HG02759 (cell line): ENCODE results near the gene ZNF555.
"Not testable (repeated sequence)": the region's sequence is repeated elsewhere in the genome, so short reads cannot be mapped to it uniquely, and the experiment has no call there.

Experiments used
- ATAC-seq: cut with Tn5 transposase; IDR thresholded peaks from one replicate; pipeline ENCODE4 v1.9.1; 2021; ENCODE audit warnings: mild to moderate bottlenecking, moderate library complexity; ENCODE audit not compliant: unreplicated experiment

ZNF555 gene

DNA sequence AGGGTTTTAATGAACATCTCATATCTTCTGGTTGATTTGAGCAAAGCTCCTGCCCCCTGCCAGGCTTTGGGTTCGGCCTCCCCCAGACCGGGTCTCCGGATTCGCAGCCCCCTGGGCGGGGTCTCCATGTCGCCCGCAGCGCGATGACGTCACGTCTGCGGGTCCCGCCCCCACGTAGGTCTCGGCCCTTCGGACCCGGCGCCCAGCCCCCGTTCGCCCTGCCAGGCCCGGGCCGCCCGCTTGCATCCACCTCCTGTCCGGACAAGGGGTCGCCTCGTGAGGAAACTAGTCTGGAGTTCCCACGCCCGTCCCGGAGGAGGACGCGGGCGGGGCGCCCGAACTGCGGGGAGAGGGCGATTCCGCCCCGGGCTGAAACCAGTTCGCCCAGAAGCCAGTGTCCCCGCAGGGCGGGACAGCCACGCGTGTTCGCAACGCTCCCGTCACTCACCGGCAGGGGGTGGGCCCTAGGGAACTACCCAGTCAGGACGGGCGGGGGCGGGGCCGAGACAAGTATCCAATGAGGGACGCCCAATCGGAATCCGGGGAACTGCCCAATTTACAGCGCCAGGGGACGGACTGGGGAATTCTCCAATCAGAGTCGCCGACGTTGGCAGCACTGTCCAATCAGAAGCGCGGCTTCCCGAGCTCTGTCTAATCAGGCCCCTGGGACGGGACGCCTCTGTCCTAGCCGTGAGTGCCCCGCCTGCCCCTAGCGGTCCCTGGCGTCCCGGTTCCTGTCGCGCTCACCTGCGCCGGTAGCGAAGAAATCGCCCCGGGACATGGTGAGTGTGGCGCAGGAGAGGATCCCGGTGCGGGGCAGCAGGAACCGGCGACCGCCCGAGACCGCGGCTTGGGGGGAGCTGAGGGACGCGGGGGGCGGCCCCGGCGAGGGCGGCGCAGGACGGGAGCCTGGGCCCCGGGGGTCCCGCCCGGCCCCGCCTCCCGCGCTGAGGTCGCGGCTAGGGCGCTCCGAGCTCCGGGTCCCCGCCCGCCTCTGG, at the start of gene ZNF555:
Gene ZNF555, plus strand, starts transcription at position 682 of the 998 bp plus-strand sequence. Its CDS starts 98 bp downstream, at position 780.
- peak; percentile 91 for ATAC-seq

DNA sequence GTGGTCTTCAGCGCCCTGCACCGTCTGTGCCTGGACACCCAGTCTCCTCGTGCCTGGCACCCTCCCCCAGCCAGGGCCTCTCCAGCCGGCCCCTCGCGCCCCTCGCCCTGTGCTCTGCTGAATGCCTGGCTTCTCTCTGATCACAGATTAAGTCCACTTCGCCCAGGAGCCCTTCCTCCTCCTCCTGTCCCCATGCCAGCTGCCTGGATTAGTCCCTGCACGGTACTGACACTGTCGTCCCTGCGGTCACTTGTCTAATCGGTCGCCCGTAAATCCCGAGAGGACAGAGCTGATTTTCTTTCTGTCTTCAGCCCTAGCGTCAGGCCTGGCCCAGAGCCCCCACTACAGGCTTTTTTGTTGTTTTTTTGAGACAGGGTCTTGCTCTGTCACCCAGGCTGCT, 49.4 kb upstream of the ZNF555 start:
- no peak for ATAC-seq

DNA sequence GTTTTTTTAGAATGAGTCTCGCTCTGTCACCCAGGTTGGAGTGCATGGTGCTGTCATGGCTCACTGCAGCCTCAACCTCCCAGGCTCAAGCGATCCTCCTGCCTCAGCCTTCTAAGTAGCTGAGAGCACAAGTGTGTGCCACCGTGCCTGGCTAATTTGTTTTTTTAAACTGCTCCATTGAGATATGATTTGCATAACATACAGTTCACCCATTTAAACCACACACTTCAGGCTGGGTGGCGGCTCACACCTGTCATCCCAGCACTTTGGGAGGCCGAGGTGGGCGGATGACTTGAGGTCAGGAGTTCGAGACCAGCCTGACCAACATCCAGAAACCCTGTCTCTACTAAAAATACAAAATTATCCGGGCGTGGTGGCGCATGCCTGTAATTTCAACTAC, 48.6 kb upstream of the ZNF555 start:
- ATAC-seq, result not testable (repeated sequence)

DNA sequence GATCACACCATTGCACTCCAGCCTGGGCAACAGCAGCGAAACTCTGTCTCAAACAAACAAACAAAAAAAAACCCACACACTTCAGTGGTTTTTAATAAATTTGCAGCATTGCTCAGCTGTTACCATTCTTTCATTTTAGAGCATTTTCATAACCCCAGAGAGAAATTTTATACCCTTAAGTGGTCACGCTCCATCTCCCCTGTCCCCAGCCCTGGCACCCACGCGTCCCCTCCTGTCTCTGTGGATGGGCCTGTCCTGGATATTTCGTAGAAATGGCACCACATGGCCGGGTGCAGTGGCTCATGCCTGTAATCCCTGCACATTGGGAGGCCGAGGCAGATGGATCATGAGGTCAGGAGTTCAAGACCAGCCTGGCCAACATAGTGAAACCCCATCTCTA, 48.1 kb upstream of the ZNF555 start:
- ATAC-seq, result no peak

DNA sequence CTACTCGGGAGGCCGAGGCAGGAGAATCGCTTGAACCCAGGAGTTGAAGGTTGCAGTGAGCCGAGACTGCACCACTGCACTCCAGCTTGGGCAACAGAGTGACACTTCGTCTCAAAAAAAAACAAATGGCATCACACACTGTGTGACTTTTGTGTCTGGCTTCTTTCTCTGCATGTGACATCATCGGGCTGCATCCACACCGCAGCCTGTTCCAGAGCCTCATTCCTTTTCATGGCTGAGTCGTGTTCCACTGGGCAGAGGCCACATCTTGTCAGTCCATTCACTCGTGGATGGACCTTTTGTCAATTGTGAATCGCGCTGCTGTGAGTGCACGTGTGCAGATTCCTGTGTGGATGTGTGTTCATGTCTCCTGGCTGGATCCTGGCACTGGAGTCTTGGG, 47.7 kb upstream of the ZNF555 start:
- ATAC-seq, result no peak

DNA sequence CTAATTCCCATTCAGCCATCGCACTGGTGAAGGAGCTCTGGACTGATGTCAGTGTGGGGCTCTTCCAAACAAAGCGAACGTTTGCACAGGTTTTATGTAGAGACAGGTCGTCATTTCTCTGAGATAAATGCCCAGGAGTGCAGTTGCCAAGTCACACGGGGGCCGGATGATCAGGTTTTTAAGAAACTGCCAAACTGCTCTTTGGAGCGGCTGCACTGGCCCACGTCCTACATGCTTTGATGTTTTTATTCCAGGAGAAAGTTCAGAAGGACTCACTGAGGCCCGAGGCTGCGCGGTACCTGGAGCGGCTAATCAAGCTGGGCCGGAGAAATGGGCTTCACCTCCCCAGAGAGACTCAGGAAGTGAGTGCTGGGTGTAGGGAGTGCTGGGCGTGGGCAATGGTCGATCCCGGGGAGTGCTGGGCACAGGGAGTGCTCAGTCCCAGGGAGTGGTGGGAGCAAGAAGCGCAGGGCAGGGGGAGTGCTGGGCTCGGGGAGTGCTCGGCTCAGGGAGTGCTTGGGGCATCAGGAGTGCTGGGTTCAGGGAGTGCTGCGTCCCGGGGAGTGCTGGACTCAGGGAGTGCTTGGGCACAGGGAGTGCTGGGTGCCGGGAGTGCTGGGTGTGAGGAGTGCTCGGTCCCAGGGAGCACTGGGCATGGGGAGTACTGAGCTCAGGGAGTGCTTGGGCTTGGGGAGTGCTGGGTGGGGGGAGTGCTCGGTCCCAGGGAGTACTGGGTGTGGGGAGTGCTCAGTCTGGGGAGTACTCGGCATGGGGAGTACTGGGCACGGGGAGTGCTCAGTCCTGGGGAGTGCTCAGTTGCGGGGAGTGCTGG, 45.2 kb upstream of the ZNF555 start:
- ATAC-seq, result no peak

DNA sequence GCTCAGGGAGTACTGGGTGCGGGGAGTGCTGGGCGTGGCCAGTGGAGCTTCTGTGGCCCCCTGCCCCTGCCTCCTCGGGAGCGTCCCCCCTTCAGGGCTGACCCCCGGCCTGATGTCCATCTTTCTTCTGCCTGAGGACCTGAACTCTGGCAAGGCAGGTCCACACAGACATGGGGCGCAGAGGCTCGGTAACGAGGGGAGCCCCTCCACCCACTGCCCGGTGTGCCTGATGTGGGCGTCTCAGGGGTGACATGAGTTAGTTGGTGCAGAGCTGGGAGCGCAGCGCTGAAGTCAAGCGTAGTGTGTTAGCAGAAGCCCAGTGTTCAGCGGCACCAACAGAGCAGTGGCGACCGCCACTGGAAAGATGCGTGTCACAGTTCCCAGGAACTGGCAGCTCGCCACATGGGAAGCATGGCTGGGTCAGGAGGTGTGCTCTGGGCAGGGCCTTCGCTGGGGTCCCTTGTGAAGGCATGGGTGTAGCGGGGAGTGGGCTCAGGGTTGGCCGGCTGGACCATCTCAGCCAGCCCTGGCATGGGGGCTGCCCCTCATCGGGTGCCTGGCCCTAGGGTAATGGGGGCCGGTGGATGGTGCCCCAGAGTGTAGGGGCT, 44.5 kb upstream of the ZNF555 start:
- no peak for ATAC-seq

DNA sequence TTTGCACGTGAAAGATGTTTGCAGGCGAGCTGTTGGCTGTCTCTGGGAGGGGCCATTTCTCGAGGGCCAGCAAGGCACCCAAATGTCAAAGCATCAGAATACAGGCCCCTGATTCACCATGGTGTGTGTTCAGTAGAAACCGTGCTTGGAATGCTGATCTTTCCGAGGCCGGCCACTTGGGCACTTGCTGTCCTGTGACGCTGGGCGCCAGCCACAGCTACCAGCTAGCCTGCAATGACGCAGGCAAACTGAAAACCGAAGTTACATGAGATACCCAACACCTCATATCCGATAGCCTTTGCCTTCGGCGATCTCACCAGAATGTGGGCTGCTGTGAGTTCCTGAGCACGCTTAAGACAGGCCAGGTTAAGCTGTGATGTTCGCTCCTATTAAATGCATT, 44.0 kb upstream of the ZNF555 start:
- ATAC-seq, result no peak

DNA sequence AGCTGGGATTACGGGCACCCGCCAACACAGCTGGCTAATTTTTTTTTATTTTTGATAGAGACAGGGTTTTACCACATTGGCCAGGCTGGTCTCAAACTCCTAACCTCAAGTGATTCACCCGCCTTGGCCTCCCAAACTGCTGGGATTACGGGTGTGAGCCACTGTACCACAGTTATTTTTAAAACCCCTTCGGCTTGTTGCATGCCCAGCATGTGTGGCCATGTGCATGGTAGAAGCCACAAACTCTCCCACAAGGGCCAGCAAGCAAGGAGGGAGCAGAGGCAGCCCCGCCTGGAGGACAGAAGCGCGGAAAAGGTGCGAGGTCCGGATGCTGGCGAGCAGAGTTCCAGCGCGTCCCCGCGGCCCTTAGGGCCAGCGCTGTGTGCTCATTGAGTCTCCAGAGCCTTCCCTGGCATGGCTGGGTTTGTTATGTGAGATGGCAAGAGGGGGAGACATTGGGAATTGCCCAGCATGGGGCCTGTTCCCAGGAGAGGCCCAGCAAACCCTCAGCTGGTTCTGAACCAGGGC, 43.1 kb upstream of the ZNF555 start:
- no peak for ATAC-seq

DNA sequence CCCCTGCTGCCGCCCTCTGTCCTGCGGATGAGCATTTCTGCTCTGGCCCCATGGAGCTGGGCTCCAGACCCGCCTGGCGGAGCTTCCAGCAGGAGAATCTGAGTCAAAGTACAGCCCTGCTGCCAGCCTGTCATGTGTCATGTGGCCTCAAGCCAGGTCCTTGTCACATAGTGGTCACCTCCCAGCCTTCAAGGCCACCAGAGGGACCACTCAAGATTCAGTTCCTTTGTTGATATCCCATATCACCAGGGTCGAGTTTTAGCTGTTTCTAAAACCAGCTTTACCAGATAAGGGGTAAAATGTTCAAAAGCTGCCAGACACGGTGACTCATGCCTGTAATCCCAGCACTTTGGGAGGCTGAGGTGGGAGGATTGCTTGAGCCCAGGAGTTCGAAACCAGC, 42.5 kb upstream of the ZNF555 start:
- no peak for ATAC-seq

DNA sequence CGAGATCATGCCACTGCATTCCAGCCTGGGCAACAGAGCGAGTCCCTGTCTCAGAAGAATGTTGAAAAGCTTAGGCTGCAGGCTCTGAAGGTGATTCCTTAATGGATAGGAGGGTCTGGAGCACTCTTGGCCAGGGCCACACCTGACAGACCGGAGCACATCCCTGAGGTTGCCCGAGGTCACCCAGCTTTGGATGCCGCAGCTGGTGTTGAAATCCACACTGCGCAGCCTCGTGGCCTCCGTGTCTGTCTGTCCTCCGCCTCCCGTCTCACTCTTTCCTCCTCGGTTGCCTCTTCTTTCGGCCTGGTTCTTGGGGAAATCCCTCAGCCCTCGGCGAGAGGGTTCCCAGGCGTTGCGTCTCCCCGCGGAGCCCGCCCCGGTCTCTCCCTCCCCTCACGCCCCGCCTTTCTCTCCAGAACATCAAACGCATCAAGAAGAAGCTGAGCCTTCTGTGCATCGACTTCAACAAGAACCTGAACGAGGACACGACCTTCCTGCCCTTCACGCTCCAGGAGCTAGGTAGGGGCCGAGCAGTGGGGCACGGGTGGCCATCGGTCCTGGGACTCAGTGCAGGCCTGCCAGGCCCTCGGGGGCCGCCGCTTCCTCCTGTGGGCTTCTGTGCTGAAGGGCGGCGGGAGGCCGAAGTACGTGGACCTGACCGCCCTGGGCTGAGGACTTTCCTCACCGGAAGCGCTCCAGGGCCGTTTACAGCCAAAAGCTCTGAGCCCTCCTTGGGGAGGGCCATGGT, 41.8 kb upstream of the ZNF555 start:
- ATAC-seq, result no peak

DNA sequence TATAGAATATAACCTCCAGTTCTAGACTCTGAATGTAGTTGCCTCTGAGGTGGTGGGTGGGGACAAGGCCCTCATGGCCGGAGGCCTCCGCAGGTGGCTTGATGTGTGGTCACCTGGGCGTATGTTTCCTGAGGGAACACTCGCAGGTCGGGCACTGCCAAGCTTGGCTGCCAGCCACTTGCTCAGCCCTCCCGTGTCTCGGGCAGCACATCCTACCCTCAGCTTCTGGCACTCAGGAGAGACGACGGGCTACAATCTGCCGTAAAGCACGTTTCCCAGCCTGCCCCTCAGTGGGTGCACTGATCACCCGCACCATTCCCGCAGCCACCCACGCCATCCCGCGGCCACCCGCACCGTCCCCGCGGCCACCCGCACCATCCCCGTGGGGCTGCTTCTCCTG, 40.8 kb upstream of the ZNF555 start:
- ATAC-seq, result no peak

DNA sequence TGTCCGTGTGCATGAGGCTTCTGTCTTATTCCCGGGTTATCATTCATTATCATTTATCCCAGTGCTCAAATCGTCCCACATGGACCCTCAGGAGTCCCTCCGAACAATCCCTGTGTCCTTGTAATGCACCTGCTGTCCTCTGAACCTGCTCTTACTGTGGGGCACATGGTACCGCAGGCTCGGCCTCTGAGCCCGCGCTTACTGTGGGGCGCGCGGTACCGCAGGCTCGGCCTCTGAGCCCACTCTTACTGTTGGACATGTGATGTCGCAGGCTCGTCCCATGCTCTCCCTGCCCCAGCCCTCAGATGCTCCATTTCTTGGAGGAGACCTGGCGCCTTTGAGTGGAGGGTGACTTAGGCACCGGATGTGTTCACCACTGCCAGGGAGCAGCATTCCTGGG, 38.4 kb upstream of the ZNF555 start:
- no peak for ATAC-seq

DNA sequence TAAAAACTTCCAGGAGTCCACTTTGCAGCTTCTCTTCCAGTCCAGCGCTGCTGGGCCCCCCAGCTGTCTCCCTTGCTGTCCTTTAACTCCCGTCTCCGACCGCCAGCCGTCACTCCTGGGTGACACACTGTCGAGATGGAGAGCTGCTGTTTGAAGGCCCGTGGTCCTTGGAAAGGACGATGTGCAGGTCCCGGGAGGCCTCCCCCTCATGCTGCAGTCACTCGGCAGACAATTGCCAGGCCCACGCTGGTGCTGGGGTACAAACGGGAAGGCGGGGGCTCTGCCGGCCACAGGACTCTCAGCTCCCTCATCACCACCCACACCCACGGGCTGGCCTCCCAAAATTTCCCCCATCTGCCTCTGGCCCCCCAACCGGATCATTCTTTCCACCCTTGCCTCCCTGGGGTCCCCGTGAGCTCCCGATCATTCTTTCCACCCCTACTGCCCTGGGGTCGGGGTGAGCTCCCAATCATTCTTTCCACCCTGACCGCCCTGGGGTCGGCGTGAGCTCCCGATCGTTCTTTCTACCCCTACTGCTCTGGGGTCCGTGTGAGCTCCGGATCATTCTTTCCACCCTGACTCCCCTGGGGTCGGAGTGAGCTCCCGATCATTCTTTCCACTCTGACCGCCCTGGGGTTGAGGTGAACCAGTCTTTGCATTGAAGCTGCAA, 37.7 kb upstream of the ZNF555 start:
- no peak for ATAC-seq

DNA sequence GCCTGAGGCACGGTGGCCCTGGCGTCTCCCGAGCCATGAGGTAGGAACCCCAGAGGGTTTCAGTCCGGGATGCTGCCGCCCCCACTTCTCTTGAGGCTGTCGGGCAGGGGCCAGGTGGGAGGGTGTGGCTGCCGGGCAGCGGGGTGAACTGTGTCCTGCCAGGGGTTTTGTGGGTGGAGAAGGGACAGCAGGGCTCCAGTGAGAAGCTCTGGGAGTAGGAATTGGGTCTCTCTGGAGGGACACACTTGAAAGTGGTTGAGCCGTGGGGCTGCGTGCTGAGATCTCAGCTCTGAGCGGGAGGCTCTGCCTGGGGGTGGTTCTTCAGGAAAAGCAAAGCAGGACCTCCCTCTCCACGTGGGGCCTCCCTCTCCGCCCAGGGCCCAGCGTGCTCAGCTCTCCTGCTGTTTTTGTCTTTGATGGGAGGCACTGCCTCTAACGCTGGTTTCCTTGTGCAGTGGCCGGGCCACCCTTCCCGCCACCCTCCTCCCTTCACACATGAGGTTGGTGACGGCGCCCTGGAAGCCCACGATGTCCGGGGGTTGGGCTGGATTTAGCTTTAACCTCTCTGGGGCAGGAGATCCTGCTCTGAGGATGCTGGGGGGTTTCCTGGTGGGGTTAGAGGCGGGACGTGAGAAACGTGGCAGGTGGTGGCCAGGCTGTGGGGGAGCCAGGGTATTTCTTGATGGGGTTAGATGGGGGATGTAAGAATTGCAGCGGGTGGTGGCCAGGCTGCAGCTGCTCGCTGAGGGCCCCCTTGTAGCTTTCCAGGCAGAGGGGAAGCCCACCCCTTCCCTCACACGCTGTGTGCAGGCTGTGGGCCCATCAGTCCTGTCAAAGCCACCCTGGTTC, 36.9 kb upstream of the ZNF555 start:
- ATAC-seq, result no peak

DNA sequence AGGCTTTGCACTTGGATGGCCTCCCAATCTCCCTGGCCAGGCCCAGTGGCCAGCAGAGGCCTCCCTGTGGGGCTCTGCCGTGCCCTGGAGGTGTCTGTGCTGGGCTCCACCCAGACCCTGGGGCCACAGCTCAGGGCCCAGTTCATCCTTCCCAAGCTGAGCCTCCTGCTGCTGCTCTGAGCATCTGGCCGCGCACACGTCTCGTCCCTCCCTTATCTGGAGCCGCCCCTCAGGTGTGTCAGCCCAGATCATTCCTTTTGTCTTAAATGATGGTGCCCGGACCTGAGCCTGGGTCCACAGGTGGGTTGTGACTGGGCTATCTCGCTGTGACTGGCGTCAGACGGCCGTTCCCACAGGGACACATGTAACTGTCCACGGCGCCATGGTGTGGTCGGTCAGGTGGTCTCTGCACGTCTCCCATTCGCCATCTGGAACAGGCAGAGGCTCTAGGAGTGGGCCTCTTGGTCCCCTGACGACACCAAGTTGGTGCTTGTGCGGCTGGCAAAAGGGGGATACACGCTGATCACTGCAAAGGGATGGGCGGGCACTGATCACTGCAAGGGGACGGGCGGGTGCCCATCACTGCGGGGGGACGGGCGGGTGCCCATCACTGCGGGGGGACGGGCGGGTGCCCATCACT, 35.9 kb upstream of the ZNF555 start:
- ATAC-seq, result no peak

DNA sequence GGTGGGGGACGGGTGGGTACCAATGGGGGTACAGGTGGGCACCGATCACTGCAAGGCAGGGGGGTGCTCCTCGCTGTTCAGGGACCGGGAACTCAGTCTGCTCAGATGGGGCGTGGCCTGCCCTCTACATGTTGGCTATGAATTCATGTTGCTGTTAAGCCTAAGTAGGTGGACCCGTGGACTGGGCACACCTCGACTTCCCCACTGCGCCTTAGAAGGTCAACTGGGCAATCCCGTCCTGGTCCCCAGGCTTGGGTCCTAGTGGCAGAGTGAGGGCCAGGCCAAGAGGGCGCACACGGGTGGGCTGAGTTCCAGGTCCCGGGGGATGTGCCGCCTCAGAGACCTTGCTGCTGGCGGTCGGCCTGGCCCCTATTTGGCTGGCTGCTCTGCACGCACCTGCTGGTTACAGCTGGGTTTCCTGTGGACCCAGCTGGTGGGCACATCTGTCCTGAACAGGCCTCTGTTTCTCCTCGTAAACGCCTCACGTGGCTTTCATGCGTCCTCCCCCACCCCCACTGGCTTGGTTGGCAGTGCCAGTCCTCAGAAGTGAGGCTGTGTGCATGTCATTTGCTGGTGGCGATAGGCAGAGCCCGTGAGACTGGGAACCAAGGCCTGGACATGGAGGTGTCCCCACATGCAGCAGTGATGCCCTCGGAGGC, 35.2 kb upstream of the ZNF555 start:
- no peak for ATAC-seq
